Gastroesophageal sphincter (tissue), 3 donors: Measurements from ENCODE around the gene CARD11.

Source experiments
- CTCF ChIP-seq, 4 experiments: fragments of 200-600 bp in 2 of 4; fragments of 450-650 bp in 2 of 4; sonication (generic) in 1 of 4; IDR thresholded peaks; one replicate each; pipeline ENCODE4 v1.5.1; 2017 to 2019; ENCODE audit warnings: antibody characterized with exemption in 4 of 4, mild to moderate bottlenecking in 2 of 4, moderate library complexity in 2 of 4
- POLR2AphosphoS5 ChIP-seq: sonication (generic); formaldehyde crosslinking; IDR thresholded peaks from one replicate; pipeline ENCODE4 v1.6.1; 2017; ENCODE audit warnings: antibody characterized with exemption

- TF ChIP-seq CTCF (IDR thresholded peaks at IDR 0.05) (no peak), POLR2AphosphoS5 (no peak)
These were observed 169.7 kb downstream of the CARD11 start for GRCh38 chr7:2873686-2874551.
